OCI-LY1 (cell line): ENCODE data around the gene SLC45A1.

ENCODE experiments used
- H2AFZ ChIP-seq: fragments of 200-600 bp; sonication (generic), shearing (Covaris generic); 2 replicates; pipeline ENCODE4 v1.6.0; 2014; ENCODE audit warnings: antibody characterized with exemption, mild to moderate bottlenecking, low read length
- H3F3A ChIP-seq: fragments of 200-600 bp; sonication (generic), shearing (Covaris generic); 2 replicates; pipeline ENCODE4 v1.6.0; 2014; ENCODE audit warnings: mild to moderate bottlenecking, antibody characterized with exemption, low read length, moderate library complexity; ENCODE audit not compliant: insufficient read depth
- H3K27ac ChIP-seq: fragments of 200-600 bp; sonication (generic); 2 replicates; pipeline ENCODE4 v1.5.1; 2014; ENCODE audit warnings: low read length, mixed run types, mild to moderate bottlenecking, low read depth; ENCODE audit not compliant: poor library complexity, severe bottlenecking
- H3K27me3 ChIP-seq: fragments of 200-600 bp; sonication (generic); 2 replicates; pipeline ENCODE4 v1.6.0; 2014; ENCODE audit warnings: antibody characterized with exemption, mild to moderate bottlenecking, low read length, moderate library complexity; ENCODE audit not compliant: insufficient read depth
- H3K36me3 ChIP-seq: fragments of 200-600 bp; sonication (generic); 2 replicates; pipeline ENCODE4 v1.6.1; 2014; ENCODE audit warnings: mild to moderate bottlenecking, antibody characterized with exemption, low read length, moderate library complexity, mixed read lengths; ENCODE audit not compliant: insufficient read depth
- H3K4me1 ChIP-seq: fragments of 200-600 bp; sonication (generic); 2 replicates; pipeline ENCODE4 v1.5.1; 2014; ENCODE audit warnings: mild to moderate bottlenecking, low read length, moderate library complexity; ENCODE audit not compliant: insufficient read depth, severe bottlenecking
- H3K4me2 ChIP-seq: fragments of 200-600 bp; sonication (generic), shearing (Covaris generic); 2 replicates; pipeline ENCODE4 v1.6.1; 2014; ENCODE audit warnings: low read length
- H3K4me3 ChIP-seq: fragments of 200-600 bp; sonication (generic); 2 replicates; pipeline ENCODE4 v1.5.1; 2014; ENCODE audit warnings: low read length, low read depth, mild to moderate bottlenecking, mixed read lengths; ENCODE audit not compliant: poor library complexity, severe bottlenecking
- H3K79me2 ChIP-seq: fragments of 200-600 bp; shearing (Covaris generic); 2 replicates; pipeline ENCODE4 v1.6.1; 2016; ENCODE audit warnings: mixed run types, low read length, mixed read lengths; ENCODE audit not compliant: insufficient read depth
- H3K9ac ChIP-seq: fragments of 200-600 bp; sonication (generic), shearing (Covaris generic); 2 replicates; pipeline ENCODE4 v1.6.1; 2014; ENCODE audit warnings: mild to moderate bottlenecking, low read length, mixed read lengths
- H3K9me2 ChIP-seq: fragments of 200-600 bp; sonication (generic), shearing (Covaris generic); 2 replicates; pipeline ENCODE4 v1.6.1; 2014; ENCODE audit warnings: low read depth, mild to moderate bottlenecking, low read length, mixed read lengths
- H3K9me3 ChIP-seq: fragments of 200-600 bp; shearing (Covaris generic); 2 replicates; pipeline ENCODE4 v1.6.1; 2014; ENCODE audit warnings: low read length, mixed read lengths
- H4K20me1 ChIP-seq: fragments of 200-600 bp; sonication (generic), shearing (Covaris generic); 2 replicates; pipeline ENCODE4 v1.6.0; 2016; ENCODE audit warnings: mild to moderate bottlenecking, low read length; ENCODE audit not compliant: insufficient read depth
- CTCF ChIP-seq: fragments of 200-600 bp; sonication (generic), shearing (Covaris generic); IDR thresholded peaks from 2 replicates; pipeline ENCODE4 v1.5.1; 2017; ENCODE audit warnings: mild to moderate bottlenecking, antibody characterized with exemption, low read length, moderate library complexity, mixed read lengths
- EZH2 ChIP-seq: fragments of 200-600 bp; sonication (generic), shearing (Covaris generic); IDR thresholded peaks from 2 replicates; pipeline ENCODE4 v1.8.0; 2017; ENCODE audit warnings: borderline replicate concordance, mixed run types, mild to moderate bottlenecking, antibody characterized with exemption, low read length, moderate library complexity, mixed read lengths

SLC45A1 gene

GRCh38 chr1:8330271-8331125, 12.6 kb downstream of the SLC45A1 start:
- H4K20me1 ChIP-seq: no peaks in the 10 kb centered on the region
- no peaks in the 10 kb centered on the region for H3K9me2 ChIP-seq
- H3K4me3 ChIP-seq: no peak overlapping the region
- H3F3A ChIP-seq: no peaks in the 10 kb centered on the region
- no peak overlapping the region for H3K27ac ChIP-seq
- H3K27me3 ChIP-seq: peaks cover 7% of the 10 kb centered on the region
- H3K4me2 ChIP-seq: no peak overlapping the region
- no peak for TF ChIP-seq EZH2
- TF ChIP-seq CTCF: no peak
- H3K36me3 ChIP-seq: no peaks in the 10 kb centered on the region
- H3K4me1 ChIP-seq: no peaks in the 10 kb centered on the region
- H3K79me2 ChIP-seq: no peaks in the 10 kb centered on the region
- H3K9me3 ChIP-seq: no peaks in the 10 kb centered on the region
- H2AFZ ChIP-seq: no peak overlapping the region
- H3K9ac ChIP-seq: no peak overlapping the region

- H3K27ac ChIP-seq: no peak overlapping the region
- TF ChIP-seq CTCF (no peak), EZH2 (no peak)
- H3K27me3 ChIP-seq: peaks cover 11% of the 10 kb centered on the region
- H4K20me1 ChIP-seq: no peaks in the 10 kb centered on the region
- no peaks in the 10 kb centered on the region for H3F3A ChIP-seq
- H3K79me2 ChIP-seq: no peaks in the 10 kb centered on the region
- no peak overlapping the region for H3K4me3 ChIP-seq
- H2AFZ ChIP-seq: no peak overlapping the region
- no peaks in the 10 kb centered on the region; the same call in 1 of the 2 replicates for H3K36me3 ChIP-seq
- no peaks in the 10 kb centered on the region for H3K9me2 ChIP-seq
- no peaks in the 10 kb centered on the region for H3K9me3 ChIP-seq
- no peak overlapping the region for H3K9ac ChIP-seq
- no peaks in the 10 kb centered on the region for H3K4me1 ChIP-seq
- H3K4me2 ChIP-seq: no peak overlapping the region
These were observed 14.9 kb downstream of the SLC45A1 start for GRCh38 chr1:8332806-8333205.

- Histone ChIP-seq H3K4me3 (no peak overlapping the region), H2AFZ (no peak overlapping the region), H3K36me3 (no peaks in the 10 kb centered on the region; the same call in 1 of the 2 replicates), H3F3A (no peaks in the 10 kb centered on the region), H3K9me2 (no peaks in the 10 kb centered on the region), H3K27ac (no peak overlapping the region), H4K20me1 (no peaks in the 10 kb centered on the region), H3K9ac (no peak overlapping the region), H3K4me1 (no peaks in the 10 kb centered on the region), H3K9me3 (no peaks in the 10 kb centered on the region), H3K27me3 (peaks cover 11% of the 10 kb centered on the region), H3K4me2 (no peak overlapping the region), H3K79me2 (no peaks in the 10 kb centered on the region)
- TF ChIP-seq EZH2: no peak
- no peak for TF ChIP-seq CTCF
These were observed 15.5 kb downstream of the SLC45A1 start for GRCh38 chr1:8333246-8333987.
